HG02970 (cell line): ENCODE results near the gene GPR55.

ENCODE experiments used
- ATAC-seq: cut with Tn5 transposase; IDR thresholded peaks from one replicate; pipeline ENCODE4 v1.9.1; 2021; ENCODE audit warnings: mild to moderate bottlenecking, moderate library complexity, moderate number of reproducible peaks; ENCODE audit not compliant: unreplicated experiment, low FRiP score

Gene GPR55

GRCh38 chr2:230871361-230872150 lies 53.5 kb downstream of the GPR55 start:
- ATAC-seq: no peak

GRCh38 chr2:230870544-230871360 lies 54.3 kb downstream of the GPR55 start:
- ATAC-seq: no peak

- ATAC-seq: no peak
Observed at GRCh38 chr2:230869914-230870543, 55.0 kb downstream of the GPR55 start.

- no peak for ATAC-seq
Observed at GRCh38 chr2:230868947-230869913, 55.8 kb downstream of the GPR55 start.

- ATAC-seq: no peak
Observed at GRCh38 chr2:230868161-230868946, 56.7 kb downstream of the GPR55 start.

GRCh38 chr2:230866756-230867523 lies 58.1 kb downstream of the GPR55 start:
- no peak for ATAC-seq

GRCh38 chr2:230865766-230866755 lies 59.0 kb downstream of the GPR55 start:
- no peak for ATAC-seq

GRCh38 chr2:230865307-230865765 lies 59.7 kb downstream of the GPR55 start:
- ATAC-seq: no peak

- peak; percentile 55 for ATAC-seq
Observed at GRCh38 chr2:230864605-230865306, 60.3 kb downstream of the GPR55 start, which contains the start of gene ITM2C. Gene ITM2C (plus strand): TSS chr2:230864942. CDS start chr2:230865026, 84 bp downstream.

GRCh38 chr2:230864122-230864604 lies 60.9 kb downstream of the GPR55 start:
- ATAC-seq: no peak

GRCh38 chr2:230863442-230864121 lies 61.5 kb downstream of the GPR55 start:
- no peak for ATAC-seq

GRCh38 chr2:230863031-230863430 lies 62.0 kb downstream of the GPR55 start:
- no peak for ATAC-seq

- ATAC-seq: no peak
Observed at GRCh38 chr2:230862292-230862691, 62.8 kb downstream of the GPR55 start.

GRCh38 chr2:230861552-230862255 lies 63.3 kb downstream of the GPR55 start:
- ATAC-seq: no peak
